T-cell (primary cell): ENCODE results near the gene EIF5A. TPM values are rescaled to one million over a fixed set of nuclear protein-coding genes. Genes with fewer than 3 reads are reported as not detected.
A peak's percentile ranks its signal among the peaks of the same experiment; 100 is the strongest.

Experiments used
- ATAC-seq, 4 experiments: fragments of 200-7000 bp in 3 of 4; fragments of 150-1000 bp in 1 of 4; cut with Tn5 transposase; replicated peaks in 1 of 4; 1 replicate in 3 of 4; 2 replicates in 1 of 4; pipeline ENCODE4 v1.10.0; 2021; ENCODE audit warnings: moderate library complexity in 3 of 4, mild to moderate bottlenecking in 2 of 4, moderate number of reproducible peaks in 1 of 4
- CTCF ChIA-PET, 2 donors: fragments of 300-600 bp; sonication (Branson Sonifier 250); formaldehyde crosslinking; loops; one replicate each; lab custom pipeline; 2022; ENCODE audit warnings: antibody characterized with exemption in 2 of 2; lab: Charles Lee
- POLR2A ChIA-PET, 2 donors: fragments of 300-600 bp; sonication (Branson Sonifier 250); formaldehyde crosslinking; loops; one replicate each; lab custom pipeline; 2022; ENCODE audit warnings: antibody characterized with exemption in 2 of 2; lab: Charles Lee
- DNase-seq, 35 experiments: peaks; one replicate each; pipeline versions ENCODE4 v3.0.0 to v3.0.0-alpha.2; 2013 to 2023
- H3K27ac ChIP-seq: one replicate; pipeline ENCODE4 v1.5.1; 2013; ENCODE audit warnings: low read length
- H3K27me3 ChIP-seq, 2 experiments: replicated peaks in 1 of 2; 1 replicate in 1 of 2; 2 replicates in 1 of 2; pipeline versions ENCODE4 v1.6.1 to v1.7.0; 2013; ENCODE audit warnings: low read length in 1 of 2, mixed read lengths in 1 of 2; ENCODE audit not compliant: control insufficient read depth in 2 of 2, insufficient read depth in 2 of 2; ENCODE audit errors: extremely low read depth in 1 of 2
- H3K36me3 ChIP-seq, 2 donors: 1 replicate in 1 of 2; 2 replicates in 1 of 2; pipeline versions ENCODE4 v1.6.1 to v1.7.0; 2013; ENCODE audit warnings: low read length in 1 of 2; ENCODE audit not compliant: control insufficient read depth in 2 of 2, insufficient read depth in 1 of 2; ENCODE audit errors: extremely low read depth in 1 of 2
- H3K4me1 ChIP-seq, 2 experiments: 1 replicate in 1 of 2; 2 replicates in 1 of 2; pipeline versions ENCODE4 v1.6.1 to v1.7.0; 2013; ENCODE audit warnings: low read length in 2 of 2, mixed read lengths in 1 of 2; ENCODE audit not compliant: insufficient read depth in 2 of 2, control insufficient read depth in 1 of 2; ENCODE audit errors: extremely low read depth in 1 of 2
- H3K4me3 ChIP-seq, 2 donors: 1 replicate in 1 of 2; 2 replicates in 1 of 2; pipeline versions ENCODE4 v1.5.1 to v1.7.0; 2013; ENCODE audit warnings: mild to moderate bottlenecking in 2 of 2, low read length in 1 of 2, moderate library complexity in 1 of 2; ENCODE audit not compliant: control insufficient read depth in 1 of 2; ENCODE audit errors: extremely low read depth in 1 of 2
- H3K9me3 ChIP-seq: 2 replicates; pipeline ENCODE4 v1.7.0; 2013
- H3K27ac Mint-ChIP-seq, 2 donors: one replicate each; pipeline ENCODE4 v1.8.0; 2020 to 2021; ENCODE audit warnings: mild to moderate bottlenecking in 2 of 2, mixed read lengths in 2 of 2
- H3K27me3 Mint-ChIP-seq, 2 donors: one replicate each; pipeline ENCODE4 v1.8.0; 2021 to 2022; ENCODE audit warnings: mixed read lengths in 2 of 2
- H3K36me3 Mint-ChIP-seq: one replicate; pipeline ENCODE4 v1.8.0; 2021; ENCODE audit warnings: mixed read lengths
- H3K4me1 Mint-ChIP-seq, 3 donors: one replicate each; pipeline ENCODE4 v1.8.0; 2020 to 2022; ENCODE audit warnings: mixed read lengths in 3 of 3, mild to moderate bottlenecking in 1 of 3
- H3K4me3 Mint-ChIP-seq, 3 donors: one replicate each; pipeline ENCODE4 v1.8.0; 2020 to 2022; ENCODE audit warnings: mild to moderate bottlenecking in 3 of 3, mixed read lengths in 3 of 3, moderate library complexity in 3 of 3
- H3K9me3 Mint-ChIP-seq, 3 donors: one replicate each; pipeline ENCODE4 v1.8.0; 2020 to 2022; ENCODE audit warnings: mixed read lengths in 3 of 3
- WGBS: methylation state at CpG from one replicate; pipeline ENCODE4 v1.1.5; 2013; ENCODE audit warnings: missing lambda C conversion rate; ENCODE audit not compliant: insufficient coverage; 5-methylcytosine and 5-hydroxymethylcytosine counted together
- total RNA-seq, 35 experiments: library from RNA in 6 of 35; stranded (reverse) in 6 of 35; fragments of 120-200 nt in 1 of 35; gene quantifications; one replicate each; pipeline versions ENCODE4 v1.2.1 to v1.2.4 and lab custom pipeline; 2013 to 2026

The EIF5A gene
- total RNA-seq, 5 donors from 2014 or later (not counting 1 experiment from before 2014, with no cell fraction given): 286 to 481 (median 306) TPM

DNA sequence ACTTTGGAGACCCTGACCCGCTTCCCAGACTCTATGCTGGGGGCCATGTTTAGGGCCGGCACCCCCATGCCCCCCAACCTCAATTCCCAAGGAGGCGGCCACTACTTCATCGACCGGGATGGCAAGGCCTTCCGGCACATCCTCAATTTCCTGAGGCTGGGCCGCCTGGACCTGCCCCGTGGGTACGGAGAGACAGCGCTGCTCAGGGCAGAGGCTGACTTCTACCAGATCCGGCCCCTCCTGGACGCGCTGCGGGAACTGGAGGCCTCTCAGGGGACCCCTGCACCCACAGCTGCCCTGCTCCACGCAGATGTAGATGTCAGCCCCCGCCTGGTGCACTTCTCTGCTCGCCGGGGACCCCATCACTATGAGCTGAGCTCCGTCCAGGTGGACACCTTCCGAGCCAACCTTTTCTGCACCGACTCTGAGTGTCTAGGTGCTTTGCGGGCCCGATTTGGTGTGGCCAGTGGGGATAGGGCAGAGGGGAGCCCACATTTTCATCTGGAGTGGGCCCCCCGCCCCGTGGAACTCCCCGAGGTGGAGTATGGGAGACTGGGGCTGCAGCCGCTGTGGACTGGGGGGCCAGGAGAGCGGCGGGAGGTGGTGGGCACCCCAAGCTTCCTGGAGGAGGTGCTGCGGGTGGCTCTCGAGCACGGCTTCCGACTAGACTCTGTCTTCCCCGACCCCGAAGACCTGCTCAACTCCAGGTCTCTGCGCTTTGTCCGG is 45.6 kb downstream of the EIF5A start:
- ATAC-seq (no peak), DNase-seq (no peak)
- POLR2A ChIA-PET: interaction anchor here in 1 of 2 donors (0.6 kb wide), 1 partner anchor 267 kb away, joined by 7 read pairs; no protein-coding TSS in a partner anchor
- H3K27ac ChIP-seq: no peak overlapping the region
- Mint-ChIP-seq H3K4me1 (peaks cover 32 to 49% (median 39%) of the 10 kb centered on the region in 3 donors), H3K36me3 (peaks cover 3% of the 10 kb centered on the region), H3K27ac (peak overlapping the region; percentile 73 to 90), H3K27me3 (no peaks in the 10 kb centered on the region), H3K9me3 (no peaks in the 10 kb centered on the region), H3K4me3 (peak overlapping the region; percentile 79 to 86 (median 85))
- H3K27me3 ChIP-seq: peaks cover 0 to 4% of the 10 kb centered on the region in 2 experiments
- peaks cover 6 to 15% of the 10 kb centered on the region in 2 donors for H3K36me3 ChIP-seq
- CTCF ChIA-PET: interaction anchor here in 1 of 2 donors (0.5 to 0.6 kb wide), 3 partner anchors 19 to 248 kb away, joined by 4 to 8 read pairs (median 5); no protein-coding TSS in a partner anchor
- peaks cover 7 to 69% of the 10 kb centered on the region in 2 experiments for H3K4me1 ChIP-seq
- H3K4me3 ChIP-seq: no peak overlapping the region
- WGBS: 96% methylated on average over 22 of the region's 37 CpGs
- H3K9me3 ChIP-seq: no peaks in the 10 kb centered on the region

DNA sequence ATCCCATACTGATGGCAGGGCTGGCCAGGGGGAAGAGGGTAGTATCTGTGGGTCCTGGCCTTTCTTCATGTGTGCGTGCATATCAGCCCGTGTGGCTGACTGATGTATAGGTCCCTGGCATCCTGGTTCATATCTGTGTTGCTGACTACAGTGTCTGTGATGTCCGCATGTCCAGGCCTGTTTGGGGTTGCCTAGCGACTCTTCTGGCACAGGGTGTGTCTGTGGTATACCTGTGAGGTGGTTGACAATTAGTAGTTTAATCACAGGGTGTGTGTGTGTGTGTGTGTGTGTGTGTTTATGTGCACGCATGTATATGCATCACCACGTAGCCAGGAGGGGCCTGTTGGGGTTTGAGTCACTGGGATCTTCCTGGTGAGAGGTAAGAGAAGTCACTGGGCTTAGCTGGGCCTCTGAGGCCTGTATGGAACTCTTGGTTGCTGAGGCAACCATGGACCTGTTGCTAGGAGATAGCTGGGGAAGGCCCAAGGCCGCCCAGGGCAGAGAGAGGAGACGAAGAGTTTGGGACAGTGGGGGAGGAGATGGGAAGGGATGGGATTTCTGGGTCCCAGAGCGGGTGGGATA is 46.9 kb downstream of the EIF5A start:
- no peak overlapping the region for H3K27ac ChIP-seq
- H3K27me3 ChIP-seq: peaks cover 0 to 4% of the 10 kb centered on the region in 2 experiments
- no peaks in the 10 kb centered on the region for H3K27me3 Mint-ChIP-seq
- H3K36me3 ChIP-seq: peaks cover 0 to 6% of the 10 kb centered on the region in 2 donors
- no peaks in the 10 kb centered on the region for H3K9me3 ChIP-seq
- H3K4me3 Mint-ChIP-seq: peak overlapping the region; percentile 17 to 36 (median 18)
- no peak for DNase-seq
- H3K9me3 Mint-ChIP-seq: no peaks in the 10 kb centered on the region
- no peaks in the 10 kb centered on the region for H3K36me3 Mint-ChIP-seq
- WGBS: 72% methylated on average over 8 of the region's 9 CpGs
- ChIA-PET POLR2A (no interaction called here), CTCF (interaction anchor here in 1 of 2 donors (0.6 kb wide), 2 partner anchors 331 to 503 kb away, joined by 3 read pairs; partner anchors contain the start of gene NAA38)
- no peak for ATAC-seq
- H3K4me1 ChIP-seq: peaks cover 7 to 61% of the 10 kb centered on the region in 2 experiments
- peak overlapping the region; percentile 59 to 76 for H3K27ac Mint-ChIP-seq
- H3K4me1 Mint-ChIP-seq: peaks cover 23 to 44% (median 39%) of the 10 kb centered on the region in 3 donors
- no peak overlapping the region for H3K4me3 ChIP-seq

DNA sequence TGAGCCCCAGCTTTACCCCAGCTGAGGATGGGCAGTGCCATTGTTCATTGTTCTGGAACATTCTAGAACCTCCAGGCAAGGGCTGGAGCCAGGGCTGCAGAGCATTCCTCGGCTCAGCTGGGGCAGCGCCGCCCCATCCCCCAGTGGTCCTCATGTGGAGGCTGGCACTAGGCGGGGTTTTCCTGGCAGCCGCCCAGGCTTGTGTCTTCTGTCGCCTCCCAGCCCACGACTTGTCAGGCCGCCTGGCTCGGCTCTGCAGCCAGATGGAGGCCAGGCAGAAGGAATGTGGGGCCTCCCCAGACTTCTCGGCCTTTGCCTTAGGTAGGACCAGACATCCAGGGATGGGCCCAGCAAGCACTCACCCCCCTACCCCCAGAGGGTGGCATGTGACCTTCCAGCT is 47.6 kb downstream of the EIF5A start, which contains the start of gene TMEM95:
Gene TMEM95, plus strand, starts transcription at position 104 of the 400 bp plus-strand sequence. Its CDS starts 49 bp downstream, at position 153.
- WGBS: 85% methylated on average over 10 of the region's 10 CpGs
- Histone ChIP-seq H3K9me3 (no peaks in the 10 kb centered on the region), H3K4me3 (no peak within 1 kb of the TSS), H3K36me3 (peaks cover 0 to 6% of the 10 kb centered on the region in 2 donors), H3K4me1 (peaks cover 7 to 55% of the 10 kb centered on the region in 2 experiments), H3K27ac (no peak within 1 kb of the TSS), H3K27me3 (peaks cover 0 to 4% of the 10 kb centered on the region in 2 experiments)
- H3K27me3 Mint-ChIP-seq: no peaks in the 10 kb centered on the region
- DNase-seq: no peak
- ChIA-PET CTCF (interaction anchor here (0.7 to 1.9 kb wide), 8 partner anchors 11 to 260 kb away, joined by 3 to 9 read pairs (median 4); partner anchors contain the start of genes FXR2 (in 1 of the 2) and TMEM102 (in 1 of the 2)), POLR2A (no interaction called here)
- H3K27ac Mint-ChIP-seq: peak within 1 kb of the TSS; percentile 59 to 76
- no peaks in the 10 kb centered on the region for H3K9me3 Mint-ChIP-seq
- peak within 1 kb of the TSS; percentile 17 to 36 (median 18) for H3K4me3 Mint-ChIP-seq
- H3K4me1 Mint-ChIP-seq: peaks cover 16 to 38% (median 33%) of the 10 kb centered on the region in 3 donors
- ATAC-seq: no peak
- H3K36me3 Mint-ChIP-seq: no peaks in the 10 kb centered on the region

DNA sequence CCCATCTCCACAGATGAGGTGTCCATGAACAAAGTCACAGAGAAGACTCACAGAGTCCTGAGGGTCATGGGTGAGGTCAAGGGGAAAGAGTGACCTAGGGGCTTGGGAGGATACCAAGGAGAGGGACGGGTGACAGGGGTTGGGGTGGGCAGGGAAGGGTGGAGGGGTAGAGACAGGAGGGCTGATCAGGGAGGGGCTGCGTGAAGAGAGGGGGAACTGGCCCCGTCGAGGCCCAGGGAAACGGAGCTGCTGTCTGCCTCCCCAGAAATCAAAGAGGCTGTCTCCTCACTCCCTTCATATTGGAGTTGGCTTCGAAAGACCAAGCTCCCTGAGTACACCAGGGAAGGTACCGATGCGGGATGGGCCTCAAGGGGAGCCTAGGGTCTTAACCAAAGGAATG is 48.1 kb downstream of the EIF5A start:
- no peak overlapping the region for H3K4me3 Mint-ChIP-seq
- no peaks in the 10 kb centered on the region for H3K27me3 Mint-ChIP-seq
- no peak for ATAC-seq
- H3K36me3 Mint-ChIP-seq: no peaks in the 10 kb centered on the region
- WGBS: no CpG with 5 or more reads among the region's 8 CpGs
- Histone ChIP-seq H3K36me3 (peaks cover 0 to 6% of the 10 kb centered on the region in 2 donors), H3K9me3 (no peaks in the 10 kb centered on the region), H3K4me1 (peaks cover 7 to 51% of the 10 kb centered on the region in 2 experiments), H3K27me3 (peaks cover 0 to 4% of the 10 kb centered on the region in 2 experiments), H3K27ac (no peak overlapping the region), H3K4me3 (no peak overlapping the region)
- H3K4me1 Mint-ChIP-seq: peaks cover 11 to 35% (median 30%) of the 10 kb centered on the region in 3 donors
- ChIA-PET CTCF (interaction anchor here (0.7 to 1.9 kb wide), 12 partner anchors 10 to 259 kb away, joined by 3 to 9 read pairs (median 4); partner anchors contain the start of genes ACAP1 (in 1 of the 2), FXR2 (in 1 of the 2) and TMEM102 (in 1 of the 2)), POLR2A (no interaction called here)
- no peaks in the 10 kb centered on the region for H3K9me3 Mint-ChIP-seq
- DNase-seq: no peak
- H3K27ac Mint-ChIP-seq: no peak overlapping the region

DNA sequence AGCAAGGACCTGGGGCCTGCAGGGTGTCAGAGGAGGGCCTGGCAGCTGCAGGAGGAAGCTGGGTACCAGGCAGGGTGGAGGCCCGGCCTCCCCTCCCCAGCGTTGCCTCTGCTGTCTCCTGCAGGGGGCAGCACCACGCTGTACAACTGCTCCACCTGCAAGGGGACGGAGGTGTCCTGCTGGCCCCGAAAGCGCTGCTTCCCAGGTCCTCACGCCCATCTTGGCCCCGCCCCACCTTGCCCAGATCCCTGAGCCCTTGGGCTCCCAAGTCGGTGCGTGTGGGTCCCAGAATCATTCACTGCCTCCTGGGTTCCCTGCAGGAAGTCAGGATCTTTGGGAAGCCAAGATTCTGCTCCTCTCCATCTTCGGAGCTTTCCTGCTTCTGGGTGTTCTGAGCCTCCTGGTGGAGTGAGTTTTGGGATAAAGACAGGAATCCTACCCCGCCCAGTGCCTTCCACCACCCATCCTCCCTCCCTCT is 48.7 kb downstream of the EIF5A start:
- POLR2A ChIA-PET: no interaction called here
- peaks cover 4 to 46% of the 10 kb centered on the region in 2 experiments for H3K4me1 ChIP-seq
- no peak overlapping the region for H3K27ac Mint-ChIP-seq
- no peaks in the 10 kb centered on the region for H3K9me3 Mint-ChIP-seq
- H3K9me3 ChIP-seq: no peaks in the 10 kb centered on the region
- H3K27me3 Mint-ChIP-seq: no peaks in the 10 kb centered on the region
- no peak overlapping the region for H3K4me3 ChIP-seq
- H3K4me3 Mint-ChIP-seq: no peak overlapping the region
- CTCF ChIA-PET: interaction anchor here (0.6 to 1.9 kb wide), 13 partner anchors 19 to 259 kb away, joined by 3 to 9 read pairs (median 4); partner anchors contain the start of genes ACAP1 (in 1 of the 2), FXR2 (in 1 of the 2) and TMEM102 (in 1 of the 2)
- no peaks in the 10 kb centered on the region for H3K36me3 Mint-ChIP-seq
- DNase-seq: peak; percentile 61 to 89 (median 78)
- ATAC-seq: peak; percentile 60 to 70 (median 67)
- H3K36me3 ChIP-seq: peaks cover 0 to 2% of the 10 kb centered on the region in 2 donors
- H3K27ac ChIP-seq: no peak overlapping the region
- 3% methylated on average over 9 of the region's 12 CpGs for WGBS
- H3K4me1 Mint-ChIP-seq: peaks cover 9 to 30% (median 26%) of the 10 kb centered on the region in 3 donors
- peaks cover 0 to 7% of the 10 kb centered on the region in 2 experiments for H3K27me3 ChIP-seq
